ENCODE data around the gene RYR2.

RYR2 gene

DNA sequence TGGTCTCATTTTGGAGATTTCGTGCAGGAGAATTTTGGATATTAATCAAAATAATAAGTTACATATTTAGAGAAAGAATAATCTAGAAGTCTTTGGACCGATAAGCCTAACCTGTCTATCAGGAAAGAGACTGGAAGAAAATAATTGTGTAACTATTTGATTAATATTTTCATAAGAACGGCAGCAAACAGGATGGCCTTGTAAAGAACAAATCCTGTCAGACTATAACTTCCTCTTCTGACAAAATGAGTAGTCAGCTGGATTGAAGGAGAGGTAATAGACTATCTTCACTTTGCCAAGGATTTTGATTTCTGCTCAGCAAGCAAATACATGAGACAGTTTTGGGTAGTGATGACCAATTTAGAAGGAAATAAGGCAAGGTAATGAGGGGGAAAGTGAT lies 12.7 kb upstream of the RYR2 start:
- no peak for TF ChIP-seq Cebpa-rat (IDR thresholded peaks at IDR 0.05)

DNA sequence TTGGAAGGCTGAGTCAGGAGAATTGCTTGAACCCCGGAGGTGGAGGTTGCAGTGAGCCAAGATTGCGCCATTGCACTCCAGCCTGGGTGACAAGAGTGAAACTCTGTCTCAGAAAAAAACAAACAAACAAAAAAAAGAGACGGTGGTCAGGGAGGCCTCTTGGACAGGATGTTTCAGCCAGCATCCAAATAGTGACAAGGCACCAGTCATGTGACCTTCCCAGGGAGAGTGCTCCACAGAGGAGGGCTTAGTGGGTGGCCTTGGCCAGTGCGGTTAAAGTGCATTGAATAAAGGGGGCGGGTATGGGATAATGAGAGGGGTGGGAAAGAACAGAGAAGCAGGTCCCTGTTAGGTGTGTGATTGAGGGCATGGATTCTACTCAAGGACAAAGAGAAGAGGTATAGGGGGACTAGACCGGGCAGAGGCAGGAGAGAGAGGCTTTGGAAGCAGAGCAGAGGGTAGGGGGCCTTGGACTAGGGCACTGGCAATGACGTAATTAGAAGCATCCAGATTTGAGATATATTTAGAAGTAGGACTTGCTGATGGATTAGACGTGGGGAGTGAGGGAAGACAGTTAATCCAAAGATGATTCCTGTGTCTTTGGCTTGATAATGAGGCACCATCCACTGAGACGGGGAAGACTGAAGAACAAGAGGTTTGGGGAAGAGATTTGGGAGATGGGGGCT lies 12.0 kb upstream of the RYR2 start:
- H3K9me3 ChIP-seq (replicated peaks in 1 of 11): peaks cover 0 to 6% (median 4%) of the 10 kb centered on the region in 11 experiments; a peak in 9 of 22 replicates
- no peak for TF ChIP-seq Cebpa-rat (IDR thresholded peaks at IDR 0.05)
- H3K4me3 ChIP-seq: no peak overlapping the region

More for the DNA sequence above, 12.7 kb upstream of the RYR2 start:
- Histone ChIP-seq H3K27me3 (no peaks in the 10 kb centered on the region), H3K27ac (no peak overlapping the region), H3K4me3 (no peak overlapping the region), H4K20me1 (no peaks in the 10 kb centered on the region), H3K4me2 (no peak overlapping the region), H3K4me1 (peaks cover 0 to 6% (median 0%) of the 10 kb centered on the region in 10 experiments; a peak in 4 of 20 replicates), H3K9me3 (replicated peaks in 1 of 11) (peaks cover 0 to 6% (median 4%) of the 10 kb centered on the region in 11 experiments; a peak in 9 of 22 replicates), H3K36me3 (no peaks in the 10 kb centered on the region), H3K9ac (no peak overlapping the region)

DNA sequence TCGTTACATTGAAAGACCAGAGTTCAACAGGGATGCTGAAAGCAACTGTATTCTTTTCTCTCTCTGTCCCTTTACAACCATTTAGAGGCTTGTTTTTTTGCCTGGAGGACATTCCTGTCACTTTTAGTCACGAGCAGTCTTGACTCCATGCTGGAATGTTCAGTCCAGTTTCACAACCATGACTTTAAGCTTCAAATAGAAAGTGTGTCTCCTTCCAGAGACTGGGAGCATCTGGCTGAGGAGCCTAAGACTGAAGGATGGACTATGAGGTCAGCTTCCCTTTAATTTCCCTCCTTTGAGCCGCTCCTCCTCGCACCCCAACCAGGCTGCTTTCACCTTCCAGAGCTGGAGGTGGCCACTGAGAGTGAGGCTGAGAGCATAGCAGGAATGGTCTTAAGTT lies 10.5 kb upstream of the RYR2 start:
- Histone ChIP-seq H3K4me1 (peaks cover 0 to 6% (median 0%) of the 10 kb centered on the region in 10 experiments; a peak in 4 of 20 replicates), H3K27me3 (no peaks in the 10 kb centered on the region), H3K9ac (no peak overlapping the region), H3K27ac (no peak overlapping the region), H3K4me3 (no peak overlapping the region), H3K4me2 (peak overlapping the region in 3 of 11 experiments; percentile 1 to 20 (median 16); a peak in 4 of 22 replicates), H3K9me3 (replicated peaks in 1 of 11) (peaks cover 0 to 10% (median 0%) of the 10 kb centered on the region in 11 experiments; a peak in 7 of 22 replicates), H4K20me1 (no peaks in the 10 kb centered on the region), H3K36me3 (no peaks in the 10 kb centered on the region)
- TF ChIP-seq Cebpa-rat (IDR thresholded peaks at IDR 0.05): no peak

More for the DNA sequence above, 12.0 kb upstream of the RYR2 start:
- Histone ChIP-seq H3K4me1 (peaks cover 0 to 6% (median 0%) of the 10 kb centered on the region in 10 experiments; a peak in 4 of 20 replicates), H3K27ac (no peak overlapping the region), H3K27me3 (no peaks in the 10 kb centered on the region), H3K9ac (no peak overlapping the region), H3K36me3 (no peaks in the 10 kb centered on the region), H3K4me2 (no peak overlapping the region), H4K20me1 (no peaks in the 10 kb centered on the region)

DNA sequence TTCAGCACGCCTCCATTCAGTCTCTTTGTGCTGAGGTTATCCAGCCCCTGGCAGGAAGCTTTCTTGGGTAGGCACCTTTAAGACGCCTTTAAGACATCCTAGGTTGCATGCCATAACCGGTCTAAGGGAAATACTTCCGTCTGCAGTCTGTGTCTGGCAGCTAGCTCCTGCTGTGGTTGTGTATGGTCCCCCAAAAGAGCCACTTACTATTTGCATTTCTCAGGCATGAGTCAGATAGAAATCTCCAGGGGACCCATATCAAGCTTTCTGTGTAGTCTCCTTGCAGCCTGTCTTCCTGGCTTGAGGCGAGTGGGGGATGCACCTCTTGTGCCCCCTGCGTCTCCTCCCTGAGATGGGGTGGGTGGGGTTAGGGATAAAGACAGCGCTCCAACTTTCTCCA lies 10.0 kb upstream of the RYR2 start:
- TF ChIP-seq Cebpa-rat (IDR thresholded peaks at IDR 0.05): no peak
- no peak overlapping the region for H3K4me3 ChIP-seq
- H4K20me1 ChIP-seq: no peaks in the 10 kb centered on the region
- H3K36me3 ChIP-seq: no peaks in the 10 kb centered on the region
- peak overlapping the region in 3 of 11 experiments; percentile 1 to 20 (median 16); a peak in 4 of 22 replicates for H3K4me2 ChIP-seq
- no peak overlapping the region for H3K27ac ChIP-seq
- H3K4me1 ChIP-seq: peaks cover 0 to 6% (median 0%) of the 10 kb centered on the region in 10 experiments; a peak in 4 of 20 replicates
- no peaks in the 10 kb centered on the region for H3K27me3 ChIP-seq
- H3K9me3 ChIP-seq (replicated peaks in 1 of 11): peaks cover 0 to 10% (median 0%) of the 10 kb centered on the region in 11 experiments; a peak in 7 of 22 replicates
- no peak overlapping the region for H3K9ac ChIP-seq

DNA sequence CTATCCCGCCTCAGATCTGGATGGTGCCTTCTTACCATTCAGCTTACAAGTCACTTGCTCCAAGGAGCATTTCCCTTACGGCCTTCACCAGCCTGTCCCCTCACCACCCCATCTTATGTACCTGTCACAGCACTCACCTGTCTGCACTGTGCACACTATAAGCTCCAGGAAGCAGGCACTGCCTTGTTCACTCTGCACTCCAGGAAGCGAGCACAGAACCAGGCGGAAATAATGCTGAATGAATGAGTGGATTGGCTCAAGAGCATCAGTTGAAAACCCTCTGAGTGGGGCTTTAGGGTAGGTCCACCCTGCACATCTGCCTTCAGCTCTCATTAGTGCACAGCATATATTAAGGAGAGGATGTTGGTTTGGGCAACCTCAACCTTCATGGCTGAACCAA lies 8.9 kb upstream of the RYR2 start:
- Histone ChIP-seq H3K9me3 (replicated peaks in 1 of 11) (peaks cover 0 to 10% (median 0%) of the 10 kb centered on the region in 11 experiments; a peak in 7 of 22 replicates), H3K4me3 (no peak overlapping the region), H3K27me3 (no peaks in the 10 kb centered on the region), H3K36me3 (no peaks in the 10 kb centered on the region), H3K4me1 (peaks cover 0 to 6% (median 0%) of the 10 kb centered on the region in 10 experiments; a peak in 4 of 20 replicates), H3K4me2 (no peak overlapping the region), H3K27ac (no peak overlapping the region), H4K20me1 (no peaks in the 10 kb centered on the region), H3K9ac (no peak overlapping the region)
- TF ChIP-seq Cebpa-rat (IDR thresholded peaks at IDR 0.05): no peak

DNA sequence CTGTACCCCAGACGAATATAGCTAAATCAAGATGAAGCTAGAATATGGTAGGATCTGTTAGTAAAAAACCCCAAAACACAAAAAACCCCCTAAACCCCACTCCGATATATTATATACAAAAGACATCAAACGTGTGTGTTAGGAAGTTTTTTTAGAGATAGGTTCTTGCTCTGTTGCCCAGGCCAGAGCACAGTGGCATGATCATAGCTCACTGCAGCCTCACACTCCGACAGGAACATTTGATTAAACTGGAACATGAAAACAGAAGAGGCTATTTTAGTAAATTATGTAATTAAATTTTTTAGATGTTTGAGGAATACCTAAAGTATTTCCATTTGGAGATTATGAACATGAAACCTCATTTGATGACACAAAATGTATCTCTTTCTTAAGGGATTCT lies 8.2 kb upstream of the RYR2 start:
- H3K4me2 ChIP-seq: no peak overlapping the region
- no peak for TF ChIP-seq Cebpa-rat (IDR thresholded peaks at IDR 0.05)
- H3K4me1 ChIP-seq: peaks cover 0 to 6% (median 0%) of the 10 kb centered on the region in 10 experiments; a peak in 4 of 20 replicates
- H4K20me1 ChIP-seq: no peaks in the 10 kb centered on the region
- H3K9me3 ChIP-seq (replicated peaks in 1 of 11): peaks cover 0 to 10% (median 0%) of the 10 kb centered on the region in 11 experiments; a peak in 7 of 22 replicates
- H3K4me3 ChIP-seq: no peak overlapping the region
- H3K9ac ChIP-seq: no peak overlapping the region
- no peaks in the 10 kb centered on the region for H3K27me3 ChIP-seq
- no peaks in the 10 kb centered on the region for H3K36me3 ChIP-seq
- no peak overlapping the region for H3K27ac ChIP-seq

DNA sequence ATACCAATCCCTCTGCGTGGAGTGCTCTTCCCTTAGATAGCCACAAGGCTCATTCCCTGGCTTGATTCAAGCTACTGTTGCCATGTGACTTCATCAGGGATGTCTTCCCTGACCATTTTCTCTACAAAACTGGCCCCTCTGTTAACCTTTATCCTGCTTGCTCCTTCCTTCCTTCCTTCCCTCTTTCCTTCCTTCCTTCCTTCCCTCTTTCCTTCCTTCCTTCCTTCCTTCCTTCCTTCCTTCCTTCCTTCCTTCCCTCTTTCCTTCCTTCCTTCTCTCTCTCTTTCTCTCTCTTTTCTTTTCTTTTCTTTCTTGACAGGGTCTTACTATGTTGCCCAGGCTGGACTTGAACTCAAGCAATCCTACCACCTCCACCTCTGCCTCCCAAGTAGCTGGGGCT lies 6.2 kb upstream of the RYR2 start:
- Histone ChIP-seq H3K27ac (no peak overlapping the region), H3K4me1 (peaks cover 0 to 6% (median 0%) of the 10 kb centered on the region in 10 experiments; a peak in 4 of 20 replicates), H3K4me2 (no peak overlapping the region), H4K20me1 (no peaks in the 10 kb centered on the region), H3K27me3 (no peaks in the 10 kb centered on the region), H3K36me3 (no peaks in the 10 kb centered on the region), H3K9ac (no peak overlapping the region), H3K4me3 (no peak overlapping the region), H3K9me3 (replicated peaks in 1 of 11) (peaks cover 0 to 10% (median 0%) of the 10 kb centered on the region in 11 experiments; a peak in 7 of 22 replicates)
- no peak for TF ChIP-seq Cebpa-rat (IDR thresholded peaks at IDR 0.05)

DNA sequence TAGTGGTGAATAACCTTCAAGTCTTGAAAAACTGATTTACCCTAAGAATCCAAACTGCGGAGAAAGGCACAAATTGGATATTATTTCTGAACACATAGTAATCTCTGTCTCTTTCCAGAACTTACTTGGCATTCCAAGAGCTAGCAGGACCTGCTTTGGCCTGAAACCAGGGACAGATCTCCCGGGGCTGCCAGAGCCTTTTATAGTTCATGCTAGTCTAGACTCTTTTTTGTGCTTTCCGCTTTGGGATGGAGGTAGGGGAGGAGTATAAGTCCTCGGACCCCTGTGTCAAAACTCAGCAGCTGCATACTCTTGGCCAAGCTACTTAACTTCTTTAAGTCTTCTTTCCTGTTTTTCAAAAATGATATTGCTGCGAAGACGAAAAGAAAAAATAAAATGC lies 3.8 kb upstream of the RYR2 start:
- Histone ChIP-seq H3K4me3 (no peak overlapping the region), H3K4me1 (no peaks in the 10 kb centered on the region), H3K36me3 (no peaks in the 10 kb centered on the region), H3K9me3 (replicated peaks in 1 of 11) (peaks cover 12 to 30% (median 19%) of the 10 kb centered on the region in 11 experiments), H3K27me3 (no peaks in the 10 kb centered on the region), H3K9ac (no peak overlapping the region), H3K27ac (no peak overlapping the region), H4K20me1 (no peaks in the 10 kb centered on the region), H3K4me2 (no peak overlapping the region)
- TF ChIP-seq Cebpa-rat (IDR thresholded peaks at IDR 0.05): no peak

DNA sequence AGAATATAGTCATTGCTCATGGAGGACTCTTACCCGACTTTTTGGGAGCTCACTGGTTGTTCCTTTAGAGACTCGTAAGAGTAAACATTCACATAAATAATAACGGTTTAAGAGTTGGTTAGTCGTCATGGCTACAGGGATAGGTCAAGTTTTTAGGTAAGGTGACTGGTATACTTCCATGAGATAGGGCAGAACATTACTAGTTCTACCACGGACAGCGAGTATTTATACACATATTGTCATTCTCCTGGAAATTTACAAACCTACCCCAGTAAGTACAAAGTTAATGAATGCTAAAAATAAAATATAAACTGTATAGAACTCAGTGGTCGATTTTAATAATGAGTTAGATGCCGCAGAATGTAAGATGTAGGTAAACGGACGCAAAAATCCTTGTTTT lies 1.2 kb upstream of the RYR2 start:
- no peak overlapping the region for H3K27ac ChIP-seq
- H3K9me3 ChIP-seq (replicated peaks in 1 of 11): peaks cover 14 to 28% (median 20%) of the 10 kb centered on the region in 11 experiments
- H3K9ac ChIP-seq: no peak overlapping the region
- no peak overlapping the region for H3K4me3 ChIP-seq
- H3K4me1 ChIP-seq: no peaks in the 10 kb centered on the region
- H3K36me3 ChIP-seq: no peaks in the 10 kb centered on the region
- TF ChIP-seq Cebpa-rat (IDR thresholded peaks at IDR 0.05): no peak
- no peaks in the 10 kb centered on the region for H4K20me1 ChIP-seq
- H3K27me3 ChIP-seq: no peaks in the 10 kb centered on the region
- no peak overlapping the region for H3K4me2 ChIP-seq

DNA sequence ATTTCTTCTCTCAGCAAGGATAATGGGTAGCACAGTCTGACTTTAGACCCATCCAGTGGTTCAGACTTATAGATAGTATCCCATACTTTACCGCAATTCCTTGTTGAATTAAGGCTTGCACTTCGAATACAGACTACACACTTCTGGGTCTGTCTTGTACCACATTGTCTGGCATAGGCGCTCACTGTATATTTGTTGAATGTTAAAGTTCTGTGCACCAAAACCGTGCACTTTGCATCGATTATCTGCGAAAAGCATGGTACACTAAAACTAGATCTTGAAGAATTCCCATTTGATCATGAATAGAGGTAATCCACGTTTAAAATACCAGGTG lies 556 bp upstream of the RYR2 start:
- no peak overlapping the region for H3K27ac ChIP-seq
- H3K9me3 ChIP-seq (replicated peaks in 1 of 11): peaks cover 14 to 25% (median 20%) of the 10 kb centered on the region in 11 experiments
- no peaks in the 10 kb centered on the region for H3K27me3 ChIP-seq
- H3K9ac ChIP-seq: no peak overlapping the region
- H3K36me3 ChIP-seq: no peaks in the 10 kb centered on the region
- peak in 3 of 11 experiments; percentile 58 to 68 (median 67); a peak in 6 of 22 replicates for TF ChIP-seq Cebpa-rat (IDR thresholded peaks at IDR 0.05)
- no peaks in the 10 kb centered on the region for H3K4me1 ChIP-seq
- no peaks in the 10 kb centered on the region for H4K20me1 ChIP-seq
- no peak overlapping the region for H3K4me3 ChIP-seq
- H3K4me2 ChIP-seq: no peak overlapping the region

Data from BLaER1 treated with 17β-estradiol and CSF1 and Interleukin-3, amounts not matched to agents 10 nM and 100 nM (cell line).